ENCODE results near the gene GALNT5.

Gene GALNT5

DNA sequence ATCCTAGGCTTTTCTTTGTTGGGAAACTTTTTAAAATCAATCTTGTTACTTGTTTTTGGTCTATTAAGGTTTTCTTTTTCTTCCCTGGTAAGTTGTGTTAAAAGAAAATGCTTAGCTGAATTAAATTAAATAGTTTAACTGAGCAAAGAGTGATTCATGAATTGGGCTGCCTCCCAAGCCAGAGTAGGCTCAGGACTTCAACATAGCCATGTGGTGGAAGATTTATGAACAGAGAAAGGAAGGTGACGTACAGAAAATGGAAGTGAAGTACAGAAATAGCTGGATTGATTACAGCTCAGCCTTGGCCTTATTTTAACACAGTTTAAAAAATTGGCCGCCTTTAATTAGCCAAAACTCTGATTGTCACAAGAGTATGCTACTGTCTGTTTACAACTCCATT is 27.9 kb upstream of the GALNT5 start:
- Histone ChIP-seq H3K27me3 (ENCODE audit: control insufficient read depth in 1 of 2, insufficient read depth in 2 of 2, low read length in 2 of 2) (no peaks in the 10 kb centered on the region), H3K4me3 (ENCODE audit: low read depth in 1 of 2, low read length in 2 of 2) (no peak overlapping the region), H3K9ac (ENCODE audit: low read depth in 1 of 2, low read length in 2 of 2) (no peak overlapping the region), H3K4me1 (ENCODE audit: control insufficient read depth in 1 of 2, insufficient read depth in 2 of 2, low read length in 2 of 2) (no peaks in the 10 kb centered on the region), H3K27ac (ENCODE audit: low read depth, low read length) (no peak overlapping the region), H3K36me3 (ENCODE audit: control insufficient read depth in 1 of 2, insufficient read depth in 2 of 2, low read length in 2 of 2) (no peaks in the 10 kb centered on the region), H3K9me3 (ENCODE audit: control insufficient read depth in 1 of 2, low read length in 2 of 2) (no peaks in the 10 kb centered on the region)

DNA sequence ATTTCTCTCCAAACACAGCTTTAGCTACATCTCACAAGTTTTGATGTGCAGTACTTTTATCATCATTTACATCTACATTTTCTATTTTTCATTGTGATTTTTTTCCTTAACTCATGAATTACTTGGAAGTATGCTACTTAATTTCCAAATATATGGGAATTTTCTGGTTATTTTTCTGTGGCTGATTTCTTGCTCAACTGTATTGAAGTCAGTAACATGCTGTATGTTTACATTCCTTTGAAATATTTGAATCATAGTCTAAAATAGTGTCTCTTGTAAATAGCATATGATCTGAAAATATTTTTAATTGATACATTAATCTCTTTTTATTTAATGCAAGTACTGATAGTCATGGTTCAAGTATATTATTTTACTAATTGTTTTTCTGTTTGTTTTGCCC is 26.0 kb upstream of the GALNT5 start:
- H3K9me3 ChIP-seq (ENCODE audit: control insufficient read depth in 1 of 2, low read length in 2 of 2): no peaks in the 10 kb centered on the region
- no peak overlapping the region for H3K27ac ChIP-seq (ENCODE audit: low read depth, low read length)
- H3K4me3 ChIP-seq (ENCODE audit: low read depth in 1 of 2, low read length in 2 of 2): no peak overlapping the region

DNA sequence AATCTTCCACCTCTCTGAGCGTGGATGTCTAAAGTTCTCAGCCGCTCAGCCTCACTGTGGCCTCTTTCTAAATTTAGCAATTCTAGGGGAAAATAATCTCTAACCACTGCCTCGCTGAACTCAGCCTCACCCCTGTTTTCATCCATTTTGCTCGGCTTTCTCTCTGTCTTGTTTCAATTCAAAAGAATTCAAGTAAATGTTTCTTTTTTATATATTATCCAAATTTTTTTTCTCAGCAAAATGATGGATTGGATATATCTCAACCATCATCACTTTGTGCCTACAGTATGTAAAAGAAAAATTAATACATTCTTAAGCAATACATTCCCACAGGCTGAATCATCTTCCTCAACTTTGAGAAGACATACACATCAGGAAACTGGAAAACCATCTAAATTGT is 24.0 kb upstream of the GALNT5 start:
- Histone ChIP-seq H3K4me1 (ENCODE audit: control insufficient read depth in 1 of 2, insufficient read depth in 2 of 2, low read length in 2 of 2) (no peaks in the 10 kb centered on the region), H3K4me3 (ENCODE audit: low read depth in 1 of 2, low read length in 2 of 2) (no peak overlapping the region), H3K27ac (ENCODE audit: low read depth, low read length) (no peak overlapping the region), H3K27me3 (ENCODE audit: control insufficient read depth in 1 of 2, insufficient read depth in 2 of 2, low read length in 2 of 2) (no peaks in the 10 kb centered on the region), H3K9me3 (ENCODE audit: control insufficient read depth in 1 of 2, low read length in 2 of 2) (no peaks in the 10 kb centered on the region), H3K36me3 (ENCODE audit: control insufficient read depth in 1 of 2, insufficient read depth in 2 of 2, low read length in 2 of 2) (no peaks in the 10 kb centered on the region), H3K9ac (ENCODE audit: low read depth in 1 of 2, low read length in 2 of 2) (no peak overlapping the region)

More for the DNA sequence above, 26.0 kb upstream of the GALNT5 start:
- H3K36me3 ChIP-seq (ENCODE audit: control insufficient read depth in 1 of 2, insufficient read depth in 2 of 2, low read length in 2 of 2): no peaks in the 10 kb centered on the region
- H3K4me1 ChIP-seq (ENCODE audit: control insufficient read depth in 1 of 2, insufficient read depth in 2 of 2, low read length in 2 of 2): no peaks in the 10 kb centered on the region
- H3K9ac ChIP-seq (ENCODE audit: low read depth in 1 of 2, low read length in 2 of 2): no peak overlapping the region
- H3K27me3 ChIP-seq (ENCODE audit: control insufficient read depth in 1 of 2, insufficient read depth in 2 of 2, low read length in 2 of 2): no peaks in the 10 kb centered on the region

DNA sequence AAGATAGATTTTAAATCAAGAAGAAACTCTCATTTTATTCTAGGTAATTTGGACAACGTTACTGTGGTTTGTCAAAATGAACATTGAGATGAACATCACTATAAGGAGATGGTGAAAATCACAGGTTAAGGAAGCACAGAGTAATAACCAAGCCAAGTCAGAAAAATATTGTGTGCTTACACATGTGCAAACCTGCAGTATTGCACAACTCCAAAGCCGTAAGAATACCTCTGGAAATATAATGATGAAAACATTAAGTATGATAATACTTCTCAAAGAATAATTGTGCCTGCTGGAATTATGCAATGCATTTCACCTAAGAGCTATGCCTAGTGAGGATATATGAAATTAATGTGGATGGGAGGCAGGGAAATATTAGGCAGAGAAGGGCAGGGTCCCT is 21.1 kb upstream of the GALNT5 start:
- Histone ChIP-seq H3K4me3 (ENCODE audit: low read depth in 1 of 2, low read length in 2 of 2) (no peak overlapping the region), H3K27ac (ENCODE audit: low read depth, low read length) (no peak overlapping the region), H3K4me1 (ENCODE audit: control insufficient read depth in 1 of 2, insufficient read depth in 2 of 2, low read length in 2 of 2) (no peaks in the 10 kb centered on the region), H3K27me3 (ENCODE audit: control insufficient read depth in 1 of 2, insufficient read depth in 2 of 2, low read length in 2 of 2) (no peaks in the 10 kb centered on the region), H3K9me3 (ENCODE audit: control insufficient read depth in 1 of 2, low read length in 2 of 2) (no peaks in the 10 kb centered on the region), H3K9ac (ENCODE audit: low read depth in 1 of 2, low read length in 2 of 2) (no peak overlapping the region), H3K36me3 (ENCODE audit: control insufficient read depth in 1 of 2, insufficient read depth in 2 of 2, low read length in 2 of 2) (no peaks in the 10 kb centered on the region)

DNA sequence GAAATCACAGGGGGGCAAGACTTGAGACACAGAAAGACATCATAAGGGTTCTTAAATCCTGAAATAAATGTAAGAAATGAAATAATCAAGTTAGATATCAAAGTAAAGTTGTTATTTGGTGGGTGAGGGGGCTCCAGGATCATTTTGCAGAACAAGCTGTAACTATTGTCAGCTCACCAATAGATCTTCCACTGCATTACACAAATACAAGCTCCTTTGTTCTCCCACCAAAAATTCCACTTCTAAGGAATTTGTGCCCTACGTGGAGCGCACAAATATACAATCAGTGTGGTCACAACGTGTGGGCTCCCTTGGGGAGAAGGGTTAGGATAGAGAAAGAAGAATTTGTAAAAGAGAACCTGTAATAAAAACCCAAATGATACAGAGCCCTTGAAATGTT is 19.2 kb upstream of the GALNT5 start:
- Histone ChIP-seq H3K9me3 (ENCODE audit: control insufficient read depth in 1 of 2, low read length in 2 of 2) (no peaks in the 10 kb centered on the region), H3K27me3 (ENCODE audit: control insufficient read depth in 1 of 2, insufficient read depth in 2 of 2, low read length in 2 of 2) (no peaks in the 10 kb centered on the region), H3K4me3 (ENCODE audit: low read depth in 1 of 2, low read length in 2 of 2) (no peak overlapping the region), H3K36me3 (ENCODE audit: control insufficient read depth in 1 of 2, insufficient read depth in 2 of 2, low read length in 2 of 2) (no peaks in the 10 kb centered on the region), H3K9ac (ENCODE audit: low read depth in 1 of 2, low read length in 2 of 2) (no peak overlapping the region), H3K27ac (ENCODE audit: low read depth, low read length) (no peak overlapping the region), H3K4me1 (ENCODE audit: control insufficient read depth in 1 of 2, insufficient read depth in 2 of 2, low read length in 2 of 2) (no peaks in the 10 kb centered on the region)

DNA sequence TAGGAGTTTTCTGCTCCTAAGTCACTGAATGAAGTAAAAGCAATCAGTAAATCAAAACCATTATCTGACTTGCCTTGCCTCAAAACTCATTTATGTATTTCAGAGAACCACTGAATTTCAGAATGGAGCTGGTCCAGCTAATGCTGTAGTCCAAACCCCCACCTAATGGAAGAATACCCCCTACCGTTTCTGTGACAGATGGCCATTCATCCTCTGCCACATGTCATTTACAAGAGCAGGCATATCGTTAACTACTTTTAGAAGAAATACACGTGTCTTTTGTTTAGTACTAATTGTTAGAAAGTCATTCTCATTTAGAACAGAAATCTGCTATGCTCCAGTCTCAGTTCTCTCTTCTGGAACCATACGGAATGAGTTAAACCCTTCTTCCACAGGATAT is 12.8 kb upstream of the GALNT5 start:
- H3K36me3 ChIP-seq (ENCODE audit: control insufficient read depth in 1 of 2, insufficient read depth in 2 of 2, low read length in 2 of 2): no peaks in the 10 kb centered on the region
- H3K4me3 ChIP-seq (ENCODE audit: low read depth in 1 of 2, low read length in 2 of 2): no peak overlapping the region
- no peak overlapping the region for H3K9ac ChIP-seq (ENCODE audit: low read depth in 1 of 2, low read length in 2 of 2)
- H3K27me3 ChIP-seq (ENCODE audit: control insufficient read depth in 1 of 2, insufficient read depth in 2 of 2, low read length in 2 of 2): no peaks in the 10 kb centered on the region
- no peaks in the 10 kb centered on the region for H3K9me3 ChIP-seq (ENCODE audit: control insufficient read depth in 1 of 2, low read length in 2 of 2)
- no peak overlapping the region for H3K27ac ChIP-seq (ENCODE audit: low read depth, low read length)
- peaks cover 0 to 4% of the 10 kb centered on the region in 2 donors for H3K4me1 ChIP-seq (ENCODE audit: control insufficient read depth in 1 of 2, insufficient read depth in 2 of 2, low read length in 2 of 2)

DNA sequence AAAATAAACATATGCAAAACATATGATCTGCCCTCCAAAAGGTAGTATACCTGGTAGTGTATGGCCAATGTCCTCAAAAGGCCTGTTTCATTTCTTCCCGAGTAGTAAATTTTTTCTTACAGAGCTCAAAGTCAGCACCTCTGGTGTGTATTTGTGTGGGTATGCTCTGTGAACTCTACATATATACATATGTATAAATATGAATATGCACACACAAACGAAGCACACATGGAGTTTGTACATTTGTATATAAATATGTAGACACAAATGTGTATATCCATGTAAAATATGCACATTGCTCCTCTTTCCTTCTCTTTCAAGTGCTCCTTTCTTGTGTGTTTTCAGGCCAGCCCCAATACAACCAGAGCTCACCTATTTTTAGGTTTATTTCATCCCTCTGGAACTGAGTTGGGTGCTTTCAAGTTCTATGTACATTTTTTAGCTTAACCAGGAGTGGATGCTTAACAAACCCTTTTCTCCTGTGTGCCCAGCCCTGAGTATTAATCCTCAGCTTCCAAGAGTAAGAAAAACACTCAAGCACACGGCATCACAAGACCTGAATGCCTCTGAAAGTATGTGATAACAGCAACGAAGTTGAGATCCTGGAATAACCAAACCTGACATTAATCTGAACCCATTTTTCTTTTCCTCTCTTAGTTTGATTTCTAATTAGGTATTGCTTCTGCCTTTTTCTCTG is 12.2 kb upstream of the GALNT5 start:
- Histone ChIP-seq H3K27ac (ENCODE audit: low read depth, low read length) (no peak overlapping the region), H3K4me3 (ENCODE audit: low read depth in 1 of 2, low read length in 2 of 2) (no peak overlapping the region), H3K9me3 (ENCODE audit: control insufficient read depth in 1 of 2, low read length in 2 of 2) (no peaks in the 10 kb centered on the region), H3K4me1 (ENCODE audit: control insufficient read depth in 1 of 2, insufficient read depth in 2 of 2, low read length in 2 of 2) (peaks cover 0 to 4% of the 10 kb centered on the region in 2 donors), H3K36me3 (ENCODE audit: control insufficient read depth in 1 of 2, insufficient read depth in 2 of 2, low read length in 2 of 2) (no peaks in the 10 kb centered on the region), H3K27me3 (ENCODE audit: control insufficient read depth in 1 of 2, insufficient read depth in 2 of 2, low read length in 2 of 2) (no peaks in the 10 kb centered on the region), H3K9ac (ENCODE audit: low read depth in 1 of 2, low read length in 2 of 2) (no peak overlapping the region)

DNA sequence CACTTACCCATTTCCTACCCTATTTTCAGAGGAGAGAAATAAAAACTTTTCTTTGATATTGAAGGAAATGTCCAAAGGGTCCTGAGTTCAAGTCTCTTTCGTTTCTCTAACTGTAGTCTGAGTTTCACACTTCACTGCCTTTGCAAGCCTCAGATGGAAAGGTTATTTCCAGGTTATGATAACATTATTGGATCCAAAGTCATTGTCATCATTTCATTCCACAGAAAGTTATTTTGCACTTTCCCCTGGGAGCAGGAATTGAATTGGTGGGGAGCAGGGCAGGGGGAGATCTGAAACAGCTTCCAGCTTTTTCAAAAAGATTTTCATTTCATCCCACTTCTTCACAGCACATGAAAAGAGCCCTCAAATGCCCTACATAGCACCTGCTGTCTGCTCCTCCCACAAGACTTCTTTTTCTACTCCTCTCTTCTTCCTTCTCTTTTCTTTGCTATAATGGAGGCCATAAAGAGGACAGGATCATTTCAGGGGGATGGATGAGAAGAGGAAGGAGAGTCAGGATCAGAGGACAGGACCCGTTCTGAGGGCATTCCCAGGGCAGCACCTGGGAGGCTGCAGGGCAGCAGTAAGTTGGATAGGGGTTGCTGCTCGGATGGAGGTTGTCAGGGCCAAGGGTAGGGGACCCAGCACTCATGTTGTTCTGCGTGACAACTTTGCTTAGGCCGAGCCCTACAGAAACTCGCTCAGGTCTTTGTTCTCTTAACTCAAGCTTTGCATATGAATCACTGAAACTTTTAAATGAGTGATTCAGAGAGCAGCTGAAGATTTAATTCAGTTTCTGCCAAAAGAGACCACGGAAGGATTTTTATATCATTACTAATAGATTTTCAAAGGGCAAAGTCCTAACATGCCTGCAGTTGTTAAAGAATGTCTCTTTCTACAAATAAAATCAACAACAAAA is 11.4 kb upstream of the GALNT5 start:
- Histone ChIP-seq H3K4me1 (ENCODE audit: control insufficient read depth in 1 of 2, insufficient read depth in 2 of 2, low read length in 2 of 2) (peaks cover 0 to 4% of the 10 kb centered on the region in 2 donors), H3K36me3 (ENCODE audit: control insufficient read depth in 1 of 2, insufficient read depth in 2 of 2, low read length in 2 of 2) (no peaks in the 10 kb centered on the region), H3K9me3 (ENCODE audit: control insufficient read depth in 1 of 2, low read length in 2 of 2) (no peaks in the 10 kb centered on the region), H3K27ac (ENCODE audit: low read depth, low read length) (no peak overlapping the region), H3K4me3 (ENCODE audit: low read depth in 1 of 2, low read length in 2 of 2) (no peak overlapping the region), H3K27me3 (ENCODE audit: control insufficient read depth in 1 of 2, insufficient read depth in 2 of 2, low read length in 2 of 2) (no peaks in the 10 kb centered on the region), H3K9ac (ENCODE audit: low read depth in 1 of 2, low read length in 2 of 2) (no peak overlapping the region)

DNA sequence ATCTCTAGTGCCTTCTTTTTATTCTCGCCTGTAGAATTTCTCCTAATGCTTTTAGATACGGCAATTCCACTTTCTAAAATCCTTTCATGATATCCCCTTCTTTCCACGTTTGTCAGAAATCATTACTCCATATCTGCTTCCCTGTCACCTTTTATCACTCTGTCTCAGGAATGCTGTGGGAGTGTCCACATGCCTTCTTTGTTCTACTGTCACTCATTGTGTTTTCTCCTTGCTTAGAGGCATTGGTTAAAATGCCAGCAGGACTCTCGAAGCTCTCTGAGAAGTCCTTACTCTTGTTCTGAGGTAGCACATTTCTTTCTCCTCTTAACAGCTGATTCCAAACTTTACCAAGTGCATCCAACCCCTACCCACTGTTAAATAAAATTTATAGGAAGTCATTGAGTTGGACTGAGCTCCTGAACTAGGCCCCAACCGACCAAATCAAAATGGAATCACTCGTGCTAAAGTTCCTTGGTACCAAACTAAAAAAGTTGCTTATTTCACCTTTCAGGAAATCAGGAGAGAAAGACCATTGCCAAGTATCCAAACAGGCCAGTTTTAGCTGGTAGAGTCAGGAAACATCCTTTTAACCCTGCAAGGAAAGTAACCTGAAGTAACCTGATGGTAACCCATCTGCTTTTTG is 10.6 kb upstream of the GALNT5 start:
- Histone ChIP-seq H3K27me3 (ENCODE audit: control insufficient read depth in 1 of 2, insufficient read depth in 2 of 2, low read length in 2 of 2) (no peaks in the 10 kb centered on the region), H3K4me1 (ENCODE audit: control insufficient read depth in 1 of 2, insufficient read depth in 2 of 2, low read length in 2 of 2) (peaks cover 0 to 4% of the 10 kb centered on the region in 2 donors), H3K9me3 (ENCODE audit: control insufficient read depth in 1 of 2, low read length in 2 of 2) (no peaks in the 10 kb centered on the region), H3K9ac (ENCODE audit: low read depth in 1 of 2, low read length in 2 of 2) (no peak overlapping the region), H3K4me3 (ENCODE audit: low read depth in 1 of 2, low read length in 2 of 2) (no peak overlapping the region), H3K27ac (ENCODE audit: low read depth, low read length) (no peak overlapping the region), H3K36me3 (ENCODE audit: control insufficient read depth in 1 of 2, insufficient read depth in 2 of 2, low read length in 2 of 2) (no peaks in the 10 kb centered on the region)

DNA sequence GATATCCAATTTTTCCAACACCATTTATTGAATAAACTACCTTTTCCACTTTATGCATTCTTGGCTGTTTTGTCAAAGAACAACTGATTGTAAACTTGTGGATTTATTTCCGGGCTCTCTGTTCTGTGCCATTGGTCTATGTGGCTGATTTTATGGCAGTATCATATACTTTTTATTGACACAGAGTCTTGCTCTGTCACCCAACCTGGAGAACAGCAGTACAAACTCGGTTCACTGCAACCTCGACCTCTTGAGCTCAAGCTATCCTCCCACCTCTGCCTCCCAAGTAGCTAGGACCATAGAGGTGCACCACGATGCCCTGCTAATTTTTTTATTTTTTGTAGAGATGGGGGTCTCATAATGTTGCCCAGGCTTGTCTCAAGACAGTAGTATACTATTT is 6.7 kb upstream of the GALNT5 start:
- H3K27ac ChIP-seq (ENCODE audit: low read depth, low read length): no peak overlapping the region
- H3K27me3 ChIP-seq (ENCODE audit: control insufficient read depth in 1 of 2, insufficient read depth in 2 of 2, low read length in 2 of 2): no peaks in the 10 kb centered on the region
- no peak overlapping the region for H3K9ac ChIP-seq (ENCODE audit: low read depth in 1 of 2, low read length in 2 of 2)
- H3K4me3 ChIP-seq (ENCODE audit: low read depth in 1 of 2, low read length in 2 of 2): no peak overlapping the region
- H3K4me1 ChIP-seq (ENCODE audit: control insufficient read depth in 1 of 2, insufficient read depth in 2 of 2, low read length in 2 of 2): peaks cover 0 to 4% of the 10 kb centered on the region in 2 donors
- H3K9me3 ChIP-seq (ENCODE audit: control insufficient read depth in 1 of 2, low read length in 2 of 2): no peaks in the 10 kb centered on the region
- no peaks in the 10 kb centered on the region for H3K36me3 ChIP-seq (ENCODE audit: control insufficient read depth in 1 of 2, insufficient read depth in 2 of 2, low read length in 2 of 2)
